Mesenchymal stem cell (in vitro differentiated cells and primary cell): ENCODE measurements around the gene CDKN2AIPNL.

Source experiments
- DNase-seq: peaks from one replicate; pipeline ENCODE4 v3.0.0-alpha.2; 2013
- H2AFZ ChIP-seq: one replicate; pipeline ENCODE4 v1.6.1; 2013; ENCODE audit warnings: low read depth, mild to moderate bottlenecking, control low read depth, inconsistent platforms, low read length, moderate library complexity
- H2AK5ac ChIP-seq: 2 replicates; pipeline ENCODE4 v1.6.1; 2013; ENCODE audit warnings: low read length, moderate library complexity, mild to moderate bottlenecking, inconsistent platforms; ENCODE audit not compliant: severe bottlenecking
- H2BK120ac ChIP-seq: one replicate; pipeline ENCODE4 v1.6.1; 2013; ENCODE audit warnings: low read depth, mild to moderate bottlenecking, inconsistent platforms, low read length, moderate library complexity
- H2BK12ac ChIP-seq, 2 experiments: one replicate each; pipeline ENCODE4 v1.6.1; 2013; ENCODE audit warnings: inconsistent platforms in 2 of 2, low read length in 2 of 2, mild to moderate bottlenecking in 2 of 2, moderate library complexity in 2 of 2, control low read depth in 1 of 2
- H2BK15ac ChIP-seq: one replicate; pipeline ENCODE4 v1.6.1; 2013; ENCODE audit warnings: mild to moderate bottlenecking, low read depth, inconsistent platforms; ENCODE audit not compliant: poor library complexity, severe bottlenecking
- H2BK5ac ChIP-seq: 2 replicates; pipeline ENCODE4 v1.6.1; 2013; ENCODE audit warnings: low read depth, mild to moderate bottlenecking, low read length, control low read depth, inconsistent platforms; ENCODE audit not compliant: poor library complexity, severe bottlenecking
- H3K14ac ChIP-seq, 2 experiments: one replicate each; pipeline ENCODE4 v1.6.1; 2013; ENCODE audit warnings: inconsistent platforms in 2 of 2, low read length in 2 of 2, control low read depth in 1 of 2, mild to moderate bottlenecking in 1 of 2, moderate library complexity in 1 of 2
- H3K18ac ChIP-seq, 2 experiments: one replicate each; pipeline ENCODE4 v1.6.1; 2013; ENCODE audit warnings: inconsistent platforms in 2 of 2, low read length in 2 of 2, control low read depth in 1 of 2, low read depth in 1 of 2, mild to moderate bottlenecking in 1 of 2
- H3K23ac ChIP-seq, 2 experiments: one replicate each; pipeline ENCODE4 v1.6.1; 2013; ENCODE audit warnings: inconsistent platforms in 2 of 2, low read length in 2 of 2, mild to moderate bottlenecking in 2 of 2, moderate library complexity in 2 of 2, control low read depth in 1 of 2
- H3K27ac ChIP-seq: 2 replicates; pipeline ENCODE4 v1.5.1; 2013; ENCODE audit warnings: mild to moderate bottlenecking, moderate library complexity, low read length, control low read depth, inconsistent platforms; ENCODE audit not compliant: poor library complexity, severe bottlenecking
- H3K27me3 ChIP-seq, 2 experiments: 2 replicates each; pipeline versions ENCODE4 v1.6.1 to v1.7.0; 2013; ENCODE audit warnings: low read length in 2 of 2, mild to moderate bottlenecking in 2 of 2, moderate library complexity in 2 of 2, control low read depth in 1 of 2, inconsistent platforms in 1 of 2; ENCODE audit not compliant: control insufficient read depth in 1 of 2, insufficient read depth in 1 of 2
- H3K36me3 ChIP-seq, 2 experiments: 2 replicates each; pipeline versions ENCODE4 v1.6.1 to v1.7.0; 2013; ENCODE audit warnings: low read length in 2 of 2, control low read depth in 1 of 2, inconsistent platforms in 1 of 2, low read depth in 1 of 2, mild to moderate bottlenecking in 1 of 2; ENCODE audit not compliant: insufficient read depth in 2 of 2, control insufficient read depth in 1 of 2
- H3K4ac ChIP-seq, 2 experiments: one replicate each; pipeline ENCODE4 v1.6.1; 2013; ENCODE audit warnings: inconsistent platforms in 2 of 2, low read length in 2 of 2, mild to moderate bottlenecking in 2 of 2, moderate library complexity in 2 of 2, control low read depth in 1 of 2, low read depth in 1 of 2
- H3K4me1 ChIP-seq: 2 replicates; pipeline ENCODE4 v1.6.1; 2013; ENCODE audit warnings: low read depth, low read length, control low read depth; ENCODE audit not compliant: control insufficient read depth, insufficient read depth
- H3K4me2 ChIP-seq: 2 replicates; pipeline ENCODE4 v1.6.1; 2013; ENCODE audit warnings: low read length, mild to moderate bottlenecking, inconsistent platforms; ENCODE audit not compliant: poor library complexity, severe bottlenecking
- H3K4me3 ChIP-seq, 2 experiments: 2 replicates each; pipeline versions ENCODE4 v1.5.1 to v1.7.0; 2013; ENCODE audit warnings: low read length in 2 of 2, mild to moderate bottlenecking in 2 of 2, control low read depth in 1 of 2, low read depth in 1 of 2; ENCODE audit not compliant: insufficient read depth in 1 of 2
- H3K79me1 ChIP-seq: replicated peaks from 2 replicates; pipeline ENCODE4 v1.6.1; 2013; ENCODE audit warnings: mild to moderate bottlenecking, control low read depth, low read length, inconsistent platforms; ENCODE audit not compliant: poor library complexity, severe bottlenecking
- H3K9ac ChIP-seq: 2 replicates; pipeline ENCODE4 v1.7.0; 2013; ENCODE audit warnings: mild to moderate bottlenecking, low read length, moderate library complexity
- H3K9me3 ChIP-seq: 2 replicates; pipeline ENCODE4 v1.7.0; 2013; ENCODE audit warnings: mild to moderate bottlenecking, low read length; ENCODE audit not compliant: control insufficient read depth
- H4K8ac ChIP-seq: one replicate; pipeline ENCODE4 v1.6.1; 2013; ENCODE audit warnings: inconsistent platforms, mild to moderate bottlenecking, low read length, moderate library complexity
- H4K91ac ChIP-seq: one replicate; pipeline ENCODE4 v1.6.1; 2013; ENCODE audit warnings: mild to moderate bottlenecking, low read length, inconsistent platforms
- WGBS: methylation state at CpG from one replicate; pipeline ENCODE4 v1.1.7; 2013; ENCODE audit warnings: mixed read lengths; 5-methylcytosine and 5-hydroxymethylcytosine counted together

The CDKN2AIPNL gene

DNA sequence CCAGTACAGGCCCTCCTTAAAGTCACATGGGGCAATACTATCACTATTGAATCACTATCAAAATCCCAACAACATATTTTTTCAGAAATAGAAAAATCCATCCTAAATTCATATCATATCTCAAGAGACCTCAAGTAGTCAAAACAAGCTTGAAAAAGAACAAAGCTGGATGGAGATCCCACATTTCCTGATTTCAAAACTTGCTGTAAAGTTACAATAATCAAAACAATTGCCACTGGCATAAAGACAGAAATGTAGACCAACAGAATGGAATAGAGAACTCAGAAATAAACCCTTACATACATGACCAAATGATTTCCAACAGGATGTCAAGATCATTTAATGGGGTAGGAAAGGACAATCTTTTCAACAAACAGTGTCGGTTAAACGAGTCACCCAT lies 41.3 kb upstream of the CDKN2AIPNL start:
- Histone ChIP-seq H2AK5ac (no peak overlapping the region), H3K27me3 (no peaks in the 10 kb centered on the region), H3K23ac (no peak overlapping the region), H2BK5ac (no peak overlapping the region), H3K18ac (peak overlapping the region in 1 of 2 experiments; percentile 50), H3K4me2 (no peak overlapping the region), H4K8ac (no peak overlapping the region), H3K9ac (no peak overlapping the region), H2BK15ac (no peak overlapping the region), H3K14ac (no peak overlapping the region), H3K4ac (no peak overlapping the region), H3K4me3 (no peak overlapping the region), H2BK12ac (no peak overlapping the region), H4K91ac (no peak overlapping the region), H3K79me1 (no peaks in the 10 kb centered on the region), H2AFZ (no peak overlapping the region), H3K4me1 (peaks cover 15% of the 10 kb centered on the region), H3K36me3 (no peaks in the 10 kb centered on the region), H3K9me3 (no peaks in the 10 kb centered on the region), H3K27ac (no peak overlapping the region), H2BK120ac (no peak overlapping the region)
- WGBS: 100% methylated on average over 1 of the region's 2 CpGs
- DNase-seq: no peak

GRCh38 chr5:134451936-134452505 lies 40.3 kb upstream of the CDKN2AIPNL start:
- Histone ChIP-seq H3K18ac (peak overlapping the region in 1 of 2 experiments; percentile 34), H2BK12ac (peak overlapping the region in 1 of 2 experiments; percentile 67), H3K23ac (no peak overlapping the region), H2AK5ac (peak overlapping the region; percentile 16), H3K27me3 (no peaks in the 10 kb centered on the region), H3K9me3 (no peaks in the 10 kb centered on the region), H2AFZ (no peak overlapping the region), H3K9ac (no peak overlapping the region), H2BK15ac (no peak overlapping the region), H3K14ac (no peak overlapping the region), H3K4me1 (peaks cover 13% of the 10 kb centered on the region), H4K8ac (peak overlapping the region; percentile 60), H2BK5ac (no peak overlapping the region), H2BK120ac (no peak overlapping the region), H3K79me1 (no peaks in the 10 kb centered on the region), H4K91ac (no peak overlapping the region), H3K27ac (peak overlapping the region; percentile 67), H3K4me3 (no peak overlapping the region), H3K4me2 (no peak overlapping the region), H3K36me3 (no peaks in the 10 kb centered on the region), H3K4ac (peak overlapping the region in 1 of 2 experiments; percentile 38)
- DNase-seq: peak; percentile 86
- WGBS: no CpG with 5 or more reads among the region's 1 CpG

DNA sequence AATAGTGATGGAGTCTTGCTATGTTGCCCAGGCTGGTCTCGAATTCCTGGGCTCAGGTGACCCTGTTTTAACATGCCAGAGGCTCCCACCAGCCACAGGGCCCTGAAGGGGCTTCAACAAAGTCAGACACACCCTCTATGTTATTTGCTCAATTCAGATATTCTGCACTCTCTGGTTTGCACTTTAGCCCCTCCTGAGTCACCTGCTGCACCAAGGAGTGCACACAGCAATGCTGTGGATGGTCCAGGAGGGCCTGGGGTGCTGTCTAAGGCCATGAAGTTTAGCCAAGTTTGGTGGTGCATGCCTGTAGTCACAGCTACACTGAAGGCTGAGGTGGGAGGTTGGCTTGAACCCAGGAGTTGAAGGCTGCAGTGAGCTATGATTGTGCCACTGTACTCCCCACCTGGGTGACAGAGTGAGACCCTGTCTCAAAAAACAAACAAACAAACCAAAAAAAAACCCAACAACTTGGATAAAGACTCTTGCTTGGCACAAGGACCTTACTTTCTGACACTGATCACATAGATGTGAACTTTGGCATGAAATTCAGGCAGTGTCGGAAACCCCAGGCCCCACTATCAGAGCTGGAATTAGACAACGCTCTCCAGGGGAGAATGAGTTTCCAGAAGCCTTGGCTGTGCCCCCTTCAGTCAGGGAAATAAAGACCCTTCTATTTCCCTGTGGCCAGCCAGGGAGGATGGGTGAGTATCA lies 39.7 kb upstream of the CDKN2AIPNL start:
- Histone ChIP-seq H3K36me3 (no peaks in the 10 kb centered on the region), H3K9ac (no peak overlapping the region), H4K8ac (peak overlapping the region; percentile 61), H3K4me1 (peaks cover 20% of the 10 kb centered on the region), H2BK12ac (peak overlapping the region; percentile 43 to 90), H3K23ac (no peak overlapping the region), H3K4me3 (no peak overlapping the region), H3K79me1 (no peaks in the 10 kb centered on the region), H3K4me2 (no peak overlapping the region), H2BK15ac (peak overlapping the region; percentile 8), H3K27me3 (no peaks in the 10 kb centered on the region), H4K91ac (peak overlapping the region; percentile 20), H2BK120ac (no peak overlapping the region), H2BK5ac (no peak overlapping the region), H3K4ac (peak overlapping the region in 1 of 2 experiments; percentile 26), H3K9me3 (no peaks in the 10 kb centered on the region), H3K14ac (no peak overlapping the region), H3K27ac (peak overlapping the region; percentile 67), H2AFZ (no peak overlapping the region), H3K18ac (peak overlapping the region; percentile 14 to 34), H2AK5ac (peak overlapping the region; percentile 46)
- 92% methylated on average over 3 of the region's 3 CpGs for WGBS
- no peak for DNase-seq

DNA sequence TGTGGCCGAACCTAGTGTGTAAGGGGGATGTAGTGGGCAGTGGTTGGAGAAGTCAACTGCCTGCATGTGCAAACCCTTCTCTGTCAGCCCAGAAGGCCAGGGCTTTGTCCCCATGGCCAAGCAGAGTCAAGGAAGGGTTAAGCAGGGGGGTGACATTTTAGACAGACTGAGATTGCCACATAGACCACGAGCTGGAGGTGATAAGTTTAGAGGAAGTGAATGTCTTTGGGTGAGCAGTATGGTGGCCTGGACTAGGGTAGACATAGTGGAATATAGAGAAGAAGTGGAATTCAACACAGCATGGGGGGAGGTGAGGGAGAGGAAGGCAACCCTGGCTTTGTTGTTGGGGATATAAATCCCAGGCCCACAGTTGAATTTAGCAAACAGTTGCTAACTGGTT lies 38.7 kb upstream of the CDKN2AIPNL start:
- Histone ChIP-seq H3K9ac (no peak overlapping the region), H3K4me3 (no peak overlapping the region), H2BK15ac (peak overlapping the region; percentile 12), H3K36me3 (no peaks in the 10 kb centered on the region), H2AFZ (no peak overlapping the region), H2AK5ac (peak overlapping the region; percentile 16), H3K27me3 (no peaks in the 10 kb centered on the region), H3K4me2 (no peak overlapping the region), H3K18ac (no peak overlapping the region), H4K91ac (no peak overlapping the region), H2BK120ac (no peak overlapping the region), H3K4me1 (peaks cover 25% of the 10 kb centered on the region), H3K14ac (no peak overlapping the region), H3K4ac (no peak overlapping the region), H3K23ac (no peak overlapping the region), H3K9me3 (no peaks in the 10 kb centered on the region), H3K27ac (no peak overlapping the region), H4K8ac (no peak overlapping the region), H2BK5ac (no peak overlapping the region), H3K79me1 (no peaks in the 10 kb centered on the region), H2BK12ac (peak overlapping the region; percentile 28 to 64)
- no peak for DNase-seq
- WGBS: 76% methylated on average over 2 of the region's 2 CpGs
